ENCODE results near the gene CTIF.

Gene CTIF

GRCh38 chr18:48552130-48552529 lies 13.3 kb downstream of the CTIF start:
- DNase-seq (ENCODE audit: insufficient read length, low spot score) (no peak), FAIRE-seq (no peak)
- no peak for TF ChIP-seq CTCF (IDR thresholded peaks at IDR 0.05; ENCODE audit: insufficient read depth, missing control alignments)

- TF ChIP-seq CTCF (IDR thresholded peaks at IDR 0.05; ENCODE audit: insufficient read depth, missing control alignments) = no peak
- FAIRE-seq (no peak), DNase-seq (ENCODE audit: insufficient read length, low spot score) (no peak)
Measured at GRCh38 chr18:48553236-48553635, 14.4 kb downstream of the CTIF start.

GRCh38 chr18:48554610-48555400 lies 16.0 kb downstream of the CTIF start:
- DNase-seq (ENCODE audit: insufficient read length, low spot score) (peak; percentile 73), FAIRE-seq (peak; percentile 71)
- TF ChIP-seq CTCF (IDR thresholded peaks at IDR 0.05; ENCODE audit: insufficient read depth, missing control alignments) = no peak

GRCh38 chr18:48555465-48555995 lies 16.7 kb downstream of the CTIF start:
- FAIRE-seq = no peak
- DNase-seq (ENCODE audit: insufficient read length, low spot score) = no peak
- no peak for TF ChIP-seq CTCF (IDR thresholded peaks at IDR 0.05; ENCODE audit: insufficient read depth, missing control alignments)

GRCh38 chr18:48557640-48558174 lies 18.9 kb downstream of the CTIF start:
- no peak for TF ChIP-seq CTCF (IDR thresholded peaks at IDR 0.05; ENCODE audit: insufficient read depth, missing control alignments)
- DNase-seq (ENCODE audit: insufficient read length, low spot score) = no peak
- FAIRE-seq = no peak

- TF ChIP-seq CTCF (IDR thresholded peaks at IDR 0.05; ENCODE audit: insufficient read depth, missing control alignments) = no peak
- FAIRE-seq = no peak
Measured at GRCh38 chr18:48558248-48558647, 19.4 kb downstream of the CTIF start.

GRCh38 chr18:48560491-48560890 lies 21.7 kb downstream of the CTIF start:
- DNase-seq (ENCODE audit: insufficient read length, low spot score) (no peak), FAIRE-seq (no peak)
- no peak for TF ChIP-seq CTCF (IDR thresholded peaks at IDR 0.05; ENCODE audit: insufficient read depth, missing control alignments)

More at GRCh38 chr18:48558248-48558647, 19.4 kb downstream of the CTIF start:
- no peak for DNase-seq (ENCODE audit: insufficient read length, low spot score)
